Natural killer cell (primary cell): ENCODE data around the gene KAZN. TPM values are rescaled to one million over a fixed set of nuclear protein-coding genes. Genes with fewer than 3 reads are reported as not detected.

ENCODE experiments used
- ATAC-seq, 3 donors: fragments of 150-1000 bp in 2 of 3; fragments of 200-7000 bp in 1 of 3; cut with Tn5 transposase; 1 replicate in 1 of 3; 2 replicates in 2 of 3; pipeline ENCODE4 v1.10.0; 2021; ENCODE audit warnings: mild to moderate bottlenecking in 2 of 3, moderate library complexity in 2 of 3
- DNase-seq, 2 donors: peaks; one replicate each; pipeline versions ENCODE4 v3.0.0 to v3.0.0-alpha.2; 2013 to 2021; ENCODE audit warnings: mixed read lengths in 1 of 2
- H3K27ac ChIP-seq: one replicate; pipeline ENCODE4 v1.5.1; 2013; ENCODE audit warnings: mild to moderate bottlenecking, low read length
- H3K27me3 ChIP-seq: one replicate; pipeline ENCODE4 v1.6.1; 2013; ENCODE audit warnings: low read length; ENCODE audit not compliant: control insufficient read depth, insufficient read depth
- H3K36me3 ChIP-seq: one replicate; pipeline ENCODE4 v1.6.1; 2013; ENCODE audit warnings: low read length; ENCODE audit not compliant: control insufficient read depth, insufficient read depth
- H3K4me1 ChIP-seq: one replicate; pipeline ENCODE4 v1.6.1; 2013; ENCODE audit warnings: low read length; ENCODE audit not compliant: control insufficient read depth, insufficient read depth
- H3K4me3 ChIP-seq: one replicate; pipeline ENCODE4 v1.5.1; 2013; ENCODE audit warnings: low read length
- H3K9me3 ChIP-seq: one replicate; pipeline ENCODE4 v1.6.1; 2013; ENCODE audit warnings: low read length; ENCODE audit not compliant: control insufficient read depth, insufficient read depth
- H3K27ac Mint-ChIP-seq, 2 donors: one replicate each; pipeline ENCODE4 v1.8.0; 2022; ENCODE audit warnings: mild to moderate bottlenecking in 2 of 2, mixed read lengths in 2 of 2, moderate library complexity in 1 of 2
- H3K27me3 Mint-ChIP-seq, 2 donors: one replicate each; pipeline ENCODE4 v1.8.0; 2022; ENCODE audit warnings: low read depth in 2 of 2, mixed read lengths in 2 of 2
- H3K36me3 Mint-ChIP-seq: one replicate; pipeline ENCODE4 v1.8.0; 2022; ENCODE audit warnings: mixed read lengths
- H3K4me1 Mint-ChIP-seq, 2 donors: one replicate each; pipeline ENCODE4 v1.8.0; 2022; ENCODE audit warnings: mixed read lengths in 2 of 2
- H3K4me3 Mint-ChIP-seq: one replicate; pipeline ENCODE4 v1.8.0; 2022; ENCODE audit warnings: mild to moderate bottlenecking, moderate library complexity, mixed read lengths
- H3K9me3 Mint-ChIP-seq, 2 donors: one replicate each; pipeline ENCODE4 v1.8.0; 2022; ENCODE audit warnings: mixed read lengths in 2 of 2
- CTCF ChIP-seq: fragments of 200-600 bp; IDR thresholded peaks from one replicate; pipeline ENCODE4 v1.8.0; 2022; ENCODE audit warnings: antibody characterized with exemption
- WGBS: methylation state at CpG from one replicate; pipeline ENCODE4 v1.1.7; 2013; ENCODE audit warnings: missing lambda C conversion rate; ENCODE audit not compliant: insufficient coverage; 5-methylcytosine and 5-hydroxymethylcytosine counted together
- intact Hi-C: fragments of 100-400 bp; cut with micrococcal nuclease; formaldehyde crosslinking; loops from one replicate; pipeline ENCODE4 v1.14.2; 2022
- total RNA-seq, 4 donors: library from RNA; stranded (reverse); fragments of 120-200 nt in 1 of 4; gene quantifications; one replicate each; pipeline versions ENCODE4 v1.2.3 to v1.2.4, GENCODE V29; 2013 to 2022

KAZN gene
- total RNA-seq, 3 donors from 2014 or later (not counting 1 experiment from before 2014, with no cell fraction given), result 1.2 to 2.0 (median 1.7) TPM

GRCh38 chr1:14672005-14672404 is 73.5 kb downstream of the KAZN start:
- ATAC-seq, result no peak
- no peaks in the 10 kb centered on the region for H3K9me3 ChIP-seq
- no peaks in the 10 kb centered on the region for H3K27me3 ChIP-seq
- Mint-ChIP-seq H3K27ac (no peak overlapping the region), H3K27me3 (no peaks in the 10 kb centered on the region), H3K4me1 (no peaks in the 10 kb centered on the region), H3K9me3 (no peaks in the 10 kb centered on the region), H3K4me3 (no peak overlapping the region), H3K36me3 (no peaks in the 10 kb centered on the region)
- no peak for DNase-seq
- H3K27ac ChIP-seq, result no peak overlapping the region
- TF ChIP-seq CTCF, result no peak
- no peaks in the 10 kb centered on the region for H3K4me1 ChIP-seq
- no peak overlapping the region for H3K4me3 ChIP-seq
- WGBS, result 39% methylated on average over 4 of the region's 4 CpGs
- no peaks in the 10 kb centered on the region for H3K36me3 ChIP-seq
- intact Hi-C loops, result no loop called here

- Histone ChIP-seq H3K4me3 (no peak overlapping the region), H3K4me1 (no peaks in the 10 kb centered on the region), H3K9me3 (no peaks in the 10 kb centered on the region), H3K27me3 (no peaks in the 10 kb centered on the region), H3K36me3 (no peaks in the 10 kb centered on the region), H3K27ac (no peak overlapping the region)
- no peak overlapping the region for H3K4me3 Mint-ChIP-seq
- DNase-seq, result no peak
- no peak overlapping the region for H3K27ac Mint-ChIP-seq
- H3K9me3 Mint-ChIP-seq, result no peaks in the 10 kb centered on the region
- no peaks in the 10 kb centered on the region for H3K4me1 Mint-ChIP-seq
- no peak for TF ChIP-seq CTCF
- H3K36me3 Mint-ChIP-seq, result no peaks in the 10 kb centered on the region
- WGBS, result 40% methylated on average over 1 of the region's 1 CpG
- no peaks in the 10 kb centered on the region for H3K27me3 Mint-ChIP-seq
- no peak for ATAC-seq
- intact Hi-C loops, result no loop called here
Measured at GRCh38 chr1:14674030-14674429, 75.5 kb downstream of the KAZN start.

- no peak overlapping the region for H3K4me3 ChIP-seq
- no peaks in the 10 kb centered on the region for H3K27me3 ChIP-seq
- H3K36me3 Mint-ChIP-seq, result no peaks in the 10 kb centered on the region
- no peak for TF ChIP-seq CTCF
- DNase-seq (no peak), ATAC-seq (no peak)
- H3K27ac ChIP-seq, result no peak overlapping the region
- no peaks in the 10 kb centered on the region for H3K4me1 ChIP-seq
- no peak overlapping the region for H3K4me3 Mint-ChIP-seq
- H3K9me3 ChIP-seq, result no peaks in the 10 kb centered on the region
- no peak overlapping the region for H3K27ac Mint-ChIP-seq
- intact Hi-C loops, result no loop called here
- no peaks in the 10 kb centered on the region for H3K27me3 Mint-ChIP-seq
- 91% methylated on average over 4 of the region's 4 CpGs for WGBS
- H3K9me3 Mint-ChIP-seq, result no peaks in the 10 kb centered on the region
- H3K4me1 Mint-ChIP-seq, result no peaks in the 10 kb centered on the region
- H3K36me3 ChIP-seq, result no peaks in the 10 kb centered on the region
Measured at GRCh38 chr1:14676400-14676799, 77.9 kb downstream of the KAZN start.

- Mint-ChIP-seq H3K27ac (no peak overlapping the region), H3K4me1 (no peaks in the 10 kb centered on the region), H3K36me3 (no peaks in the 10 kb centered on the region), H3K4me3 (no peak overlapping the region), H3K9me3 (no peaks in the 10 kb centered on the region), H3K27me3 (peaks cover 0 to 3% of the 10 kb centered on the region in 2 donors)
- H3K4me3 ChIP-seq, result no peak overlapping the region
- H3K27ac ChIP-seq, result no peak overlapping the region
- intact Hi-C loops, result no loop called here
- ATAC-seq (no peak), DNase-seq (no peak)
- WGBS, result 77% methylated on average over 3 of the region's 3 CpGs
- no peak for TF ChIP-seq CTCF
- H3K4me1 ChIP-seq, result no peaks in the 10 kb centered on the region
- H3K9me3 ChIP-seq, result no peaks in the 10 kb centered on the region
- no peaks in the 10 kb centered on the region for H3K36me3 ChIP-seq
- H3K27me3 ChIP-seq, result no peaks in the 10 kb centered on the region
Measured at GRCh38 chr1:14677292-14677971, 78.9 kb downstream of the KAZN start.
